ENCODE results near the gene SON.
"Not testable (repeated sequence)": the region's sequence is repeated elsewhere in the genome, so short reads cannot be mapped to it uniquely, and the experiment has no call there.

The SON gene

GRCh38 chr21:33578214-33578613, 35.4 kb downstream of the SON start:
- peak; percentile 43 for DNase-seq (ENCODE audit: low read depth)

GRCh38 chr21:33578959-33579542, 36.2 kb downstream of the SON start:
- DNase-seq (ENCODE audit: low read depth) = peak; percentile 32

GRCh38 chr21:33584455-33584854, 41.6 kb downstream of the SON start:
- no peak for DNase-seq (ENCODE audit: low read depth)

- DNase-seq (ENCODE audit: low read depth) = no peak
Observed at GRCh38 chr21:33586927-33587326, 44.1 kb downstream of the SON start.

GRCh38 chr21:33587792-33588484, 45.1 kb downstream of the SON start:
- DNase-seq (ENCODE audit: low read depth) = peak; percentile 24

DNA sequence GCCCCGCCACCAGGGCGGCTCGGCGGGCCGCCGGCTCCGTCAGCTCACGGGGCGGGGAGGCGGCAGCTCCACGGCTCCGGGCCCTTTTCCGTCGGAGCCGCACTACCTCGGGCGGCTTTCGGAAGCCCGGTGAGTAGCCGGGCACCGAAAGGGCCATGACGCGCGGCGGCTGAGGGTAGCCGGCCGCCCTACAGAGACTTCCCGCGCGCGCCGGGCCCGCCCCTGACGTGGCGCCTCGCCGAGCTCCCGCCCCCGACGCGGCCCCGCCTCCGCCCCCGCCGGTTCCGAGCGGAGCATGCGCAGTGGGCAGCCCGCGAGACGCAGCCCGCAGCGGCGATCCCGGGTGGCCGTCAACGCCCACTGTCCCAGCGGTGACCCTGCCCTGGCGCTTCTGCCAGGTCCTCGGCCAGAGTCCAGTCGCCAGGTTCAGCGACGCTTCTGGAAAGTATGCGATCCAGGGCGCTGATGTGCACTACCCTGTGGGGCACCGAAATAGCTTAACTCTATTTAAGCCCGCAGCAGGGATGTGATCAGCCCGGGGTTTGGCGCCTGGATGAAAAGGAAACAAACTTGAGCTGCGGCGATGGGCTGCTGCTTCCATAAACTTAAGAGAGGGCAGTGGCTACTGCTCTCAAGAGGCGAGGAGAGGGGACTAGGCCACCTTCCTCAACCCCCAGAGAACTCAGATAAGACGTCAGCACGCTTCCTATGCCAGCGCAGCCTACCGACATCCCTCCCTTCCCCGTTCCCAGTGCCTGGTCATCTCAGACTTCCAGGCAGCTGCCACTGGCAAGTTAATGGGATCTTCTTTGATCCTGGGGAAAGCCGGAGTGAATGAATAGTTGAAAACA, 45.9 kb downstream of the SON start, which contains the start of gene DONSON:
TSS of gene DONSON (minus strand) at position 200 of the 851 bp plus-strand sequence. CDS start at position 157, 43 bp downstream.
- peak; percentile 77 for DNase-seq (ENCODE audit: low read depth)

DNA sequence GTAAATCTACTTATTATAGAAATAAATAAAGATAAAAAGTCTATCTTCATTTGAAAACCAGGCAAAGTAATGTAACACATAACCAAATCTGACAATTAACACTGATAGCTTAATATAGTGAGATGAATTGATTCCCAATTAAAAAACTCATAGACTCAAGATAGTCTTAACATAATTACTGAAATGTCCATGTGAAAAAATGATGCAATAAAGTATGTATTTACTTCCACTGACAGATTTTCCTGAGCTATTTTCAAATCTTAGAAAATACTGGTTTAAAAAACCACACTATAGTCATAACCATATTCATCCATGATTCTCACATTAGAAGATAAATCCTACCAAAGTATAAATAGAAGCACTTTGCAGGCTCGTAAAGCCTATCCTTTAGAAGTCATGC, 55.2 kb downstream of the SON start:
- DNase-seq (ENCODE audit: low read depth) = no peak

GRCh38 chr21:33608559-33608958, 65.7 kb downstream of the SON start:
- peak; percentile 74 for DNase-seq (ENCODE audit: low read depth)

GRCh38 chr21:33611006-33611744, 68.3 kb downstream of the SON start:
- no peak for DNase-seq (ENCODE audit: low read depth)

GRCh38 chr21:33617565-33617964, 74.7 kb downstream of the SON start:
- not testable (repeated sequence) for DNase-seq (ENCODE audit: low read depth)

DNA sequence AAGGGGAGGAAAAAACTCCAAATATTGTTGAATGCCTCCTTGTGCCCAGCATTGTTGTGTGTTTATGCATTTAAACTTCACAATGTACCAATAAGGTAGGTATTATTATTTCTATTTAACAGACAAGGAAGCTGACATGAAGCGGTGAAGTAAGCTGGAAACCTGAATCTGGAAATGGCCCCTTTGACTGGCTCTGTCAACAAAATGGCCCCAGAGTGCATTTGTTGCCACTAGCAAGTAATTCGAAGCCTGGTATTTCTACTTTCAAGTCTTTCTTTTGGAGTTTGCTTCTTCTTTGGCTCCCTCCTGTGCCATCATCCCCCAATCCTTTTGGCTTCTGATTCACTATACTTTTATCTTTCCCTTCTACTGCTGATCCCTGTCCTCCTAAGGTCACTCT, 75.6 kb downstream of the SON start:
- DNase-seq (ENCODE audit: low read depth) = no peak

- no peak for DNase-seq (ENCODE audit: low read depth)
Observed at GRCh38 chr21:33619726-33620125, 76.9 kb downstream of the SON start.

DNA sequence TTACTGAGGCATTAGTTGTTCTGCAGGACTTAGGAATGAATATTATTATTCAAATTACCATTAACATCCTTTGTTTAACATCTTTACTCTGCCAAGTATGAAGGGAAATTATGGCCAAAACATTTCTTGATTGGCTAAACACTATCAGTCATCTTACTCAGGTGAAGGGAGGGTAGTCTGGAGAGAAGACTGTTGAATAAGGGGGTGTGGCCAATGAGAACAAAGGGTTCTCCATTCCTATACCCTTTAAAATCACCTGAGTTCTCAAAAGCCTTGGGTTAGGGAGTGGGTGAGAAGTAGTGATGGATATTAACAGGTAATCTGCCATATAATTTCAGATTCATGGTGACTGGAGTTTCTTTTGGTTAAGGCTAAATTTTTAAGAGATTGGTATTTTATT, 79.4 kb downstream of the SON start:
- DNase-seq (ENCODE audit: low read depth) = no peak

GRCh38 chr21:33626151-33626550, 83.3 kb downstream of the SON start:
- not testable (repeated sequence) for DNase-seq (ENCODE audit: low read depth)

Data from fibroblast of gingiva (primary cell).